Endothelial cell of umbilical vein (primary cell): ENCODE data around the gene BPI.

Experiments used
- EZH2 ChIP-seq: IDR thresholded peaks from 2 replicates; pipeline ENCODE4 v1.6.1; 2012; ENCODE audit warnings: borderline replicate concordance, low read depth, mild to moderate bottlenecking, moderate library complexity, low read length, inconsistent platforms; ENCODE audit not compliant: severe bottlenecking
- FOS ChIP-seq: IDR thresholded peaks from 2 replicates; pipeline ENCODE4 v1.6.1; 2011; ENCODE audit warnings: mild to moderate bottlenecking, low read length, moderate library complexity, borderline replicate concordance; ENCODE audit not compliant: insufficient read depth
- MAX ChIP-seq: IDR thresholded peaks from 2 replicates; pipeline ENCODE4 v1.6.1; 2011; ENCODE audit not compliant: insufficient read depth, insufficient read length
- MYC ChIP-seq: IDR thresholded peaks from one replicate; pipeline ENCODE4 v1.6.1; 2011; ENCODE audit warnings: mild to moderate bottlenecking, low read depth, low read length
- POLR2A ChIP-seq: IDR thresholded peaks from 2 replicates; pipeline ENCODE4 v1.6.1; 2012; ENCODE audit warnings: low read depth, mild to moderate bottlenecking, control low read depth, low read length
- POLR2AphosphoS5 ChIP-seq: IDR thresholded peaks from 2 replicates; pipeline ENCODE4 v1.6.1; 2012; ENCODE audit warnings: low read depth, mild to moderate bottlenecking, control low read depth, low read length, moderate library complexity; ENCODE audit not compliant: insufficient read depth
- TF ChIP-seq, protein P1 (sequence below), 2 donors: IDR thresholded peaks; 1 replicate in 1 of 2; 2 replicates in 1 of 2; pipeline ENCODE4 v1.5.1; 2011; ENCODE audit warnings: low read length in 2 of 2, mild to moderate bottlenecking in 2 of 2, moderate library complexity in 2 of 2, control low read depth in 1 of 2, inconsistent platforms in 1 of 2, low read depth in 1 of 2; ENCODE audit not compliant: insufficient read depth in 1 of 2; ENCODE audit errors: extremely low read depth in 1 of 2

- TF ChIP-seq POLR2A (no peak), FOS (no peak), EZH2 (no peak), MYC (no peak), POLR2AphosphoS5 (no peak), MAX (no peak)
- TF ChIP-seq, protein P1, sequence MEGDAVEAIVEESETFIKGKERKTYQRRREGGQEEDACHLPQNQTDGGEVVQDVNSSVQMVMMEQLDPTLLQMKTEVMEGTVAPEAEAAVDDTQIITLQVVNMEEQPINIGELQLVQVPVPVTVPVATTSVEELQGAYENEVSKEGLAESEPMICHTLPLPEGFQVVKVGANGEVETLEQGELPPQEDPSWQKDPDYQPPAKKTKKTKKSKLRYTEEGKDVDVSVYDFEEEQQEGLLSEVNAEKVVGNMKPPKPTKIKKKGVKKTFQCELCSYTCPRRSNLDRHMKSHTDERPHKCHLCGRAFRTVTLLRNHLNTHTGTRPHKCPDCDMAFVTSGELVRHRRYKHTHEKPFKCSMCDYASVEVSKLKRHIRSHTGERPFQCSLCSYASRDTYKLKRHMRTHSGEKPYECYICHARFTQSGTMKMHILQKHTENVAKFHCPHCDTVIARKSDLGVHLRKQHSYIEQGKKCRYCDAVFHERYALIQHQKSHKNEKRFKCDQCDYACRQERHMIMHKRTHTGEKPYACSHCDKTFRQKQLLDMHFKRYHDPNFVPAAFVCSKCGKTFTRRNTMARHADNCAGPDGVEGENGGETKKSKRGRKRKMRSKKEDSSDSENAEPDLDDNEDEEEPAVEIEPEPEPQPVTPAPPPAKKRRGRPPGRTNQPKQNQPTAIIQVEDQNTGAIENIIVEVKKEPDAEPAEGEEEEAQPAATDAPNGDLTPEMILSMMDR (IDR thresholded peaks at IDR 0.05; ENCODE audit: extremely low read depth in 1 of 2, insufficient read depth in 1 of 2, low read depth in 1 of 2, low read length in 2 of 2): no peak
Observed at GRCh38 chr20:38296433-38296832, 7.5 kb upstream of the BPI start.
